ENCODE measurements around the gene PDK3. TPM values are rescaled to one million over a fixed set of nuclear protein-coding genes. Genes with fewer than 3 reads are reported as not detected.
A peak's percentile ranks its signal among the peaks of the same experiment; 100 is the strongest.

Gene PDK3
- total and polyA plus RNA-seq, 12 donors, result 2.1 to 21.4 (median 8.7) TPM

GRCh38 chrX:24515447-24515846, 50.4 kb downstream of the PDK3 start:
- TF ChIP-seq POLR2A (IDR thresholded peaks at IDR 0.05) (no peak), CTCF (IDR thresholded peaks at IDR 0.05) (peak in 2 of 6 experiments; percentile 22)

GRCh38 chrX:24520472-24520871, 55.4 kb downstream of the PDK3 start:
- no peak for TF ChIP-seq POLR2A (IDR thresholded peaks at IDR 0.05)
- no peak for TF ChIP-seq CTCF (IDR thresholded peaks at IDR 0.05)
- intact Hi-C loops (cut with DNase I), result no loop called here
- no peaks in the 10 kb centered on the region for H3K36me3 ChIP-seq (replicated peaks in 1 of 2)

More at GRCh38 chrX:24515447-24515846, 50.4 kb downstream of the PDK3 start:
- DNase-seq, result peak in 1 of 7 donors; percentile 1
- Histone ChIP-seq H3K4me1 (replicated peaks in 1 of 2) (no peaks in the 10 kb centered on the region), H3K36me3 (replicated peaks in 1 of 2) (no peaks in the 10 kb centered on the region), H3K27me3 (peaks cover 10% of the 10 kb centered on the region), H3K27ac (no peak overlapping the region), H3K9me3 (replicated peaks in 1 of 3) (no peaks in the 10 kb centered on the region), H3K4me3 (no peak overlapping the region)
- 42 to 59% (median 47%) methylated on average over 4 of the region's 4 CpGs for WGBS, 4 donors
- intact Hi-C loops (cut with DNase I), result no loop called here

GRCh38 chrX:24525455-24525854, 60.4 kb downstream of the PDK3 start:
- Histone ChIP-seq H3K4me1 (replicated peaks in 1 of 2) (no peaks in the 10 kb centered on the region), H3K36me3 (replicated peaks in 1 of 2) (no peaks in the 10 kb centered on the region), H3K27ac (no peak overlapping the region), H3K9me3 (replicated peaks in 1 of 3) (no peaks in the 10 kb centered on the region), H3K27me3 (no peaks in the 10 kb centered on the region), H3K4me3 (no peak overlapping the region)
- 82 to 100% (median 91%) methylated on average over 2 of the region's 2 CpGs for WGBS, 4 donors
- DNase-seq, result no peak
- intact Hi-C loops (cut with DNase I), result no loop called here
- TF ChIP-seq CTCF (IDR thresholded peaks at IDR 0.05), result no peak
- no peak for TF ChIP-seq POLR2A (IDR thresholded peaks at IDR 0.05)

More at GRCh38 chrX:24520472-24520871, 55.4 kb downstream of the PDK3 start:
- no peak overlapping the region for H3K27ac ChIP-seq
- no peak for DNase-seq
- WGBS, 4 donors, result 76 to 95% (median 85%) methylated on average over 2 of the region's 2 CpGs
- H3K4me1 ChIP-seq (replicated peaks in 1 of 2), result no peaks in the 10 kb centered on the region
- H3K9me3 ChIP-seq (replicated peaks in 1 of 3), result no peaks in the 10 kb centered on the region
- H3K4me3 ChIP-seq, result no peak overlapping the region
- H3K27me3 ChIP-seq, result peaks cover 7% of the 10 kb centered on the region

GRCh38 chrX:24526616-24527015, 61.5 kb downstream of the PDK3 start:
- WGBS, 4 donors, result 70 to 100% (median 92%) methylated on average over 2 of the region's 2 CpGs
- TF ChIP-seq CTCF (IDR thresholded peaks at IDR 0.05) (no peak), POLR2A (IDR thresholded peaks at IDR 0.05) (no peak)
- Histone ChIP-seq H3K27ac (no peak overlapping the region), H3K27me3 (no peaks in the 10 kb centered on the region), H3K9me3 (replicated peaks in 1 of 3) (no peaks in the 10 kb centered on the region), H3K4me3 (no peak overlapping the region), H3K36me3 (replicated peaks in 1 of 2) (no peaks in the 10 kb centered on the region), H3K4me1 (replicated peaks in 1 of 2) (no peaks in the 10 kb centered on the region)
- intact Hi-C loops (cut with DNase I), result no loop called here
- DNase-seq, result no peak
